Hematopoietic multipotent progenitor cell treated with erythropoietin and hydrocortisone succinate and interleukin-3 and kit ligand, for 17 days (in vitro differentiated cells): ENCODE data around the gene PNPLA5.

Source experiments
- DNase-seq: peaks from one replicate; pipeline ENCODE4 v3.0.0-alpha.2; 2015; ENCODE audit warnings: low spot score

PNPLA5 gene

GRCh38 chr22:43901976-43902643, 10.3 kb upstream of the PNPLA5 start:
- no peak for DNase-seq

GRCh38 chr22:43900206-43900605, 8.4 kb upstream of the PNPLA5 start:
- no peak for DNase-seq

GRCh38 chr22:43897751-43898261, 6.0 kb upstream of the PNPLA5 start:
- DNase-seq = no peak

GRCh38 chr22:43895986-43896645, 4.3 kb upstream of the PNPLA5 start:
- DNase-seq = no peak

GRCh38 chr22:43894122-43894521, 2.3 kb upstream of the PNPLA5 start:
- no peak for DNase-seq

GRCh38 chr22:43893266-43893665, 1.5 kb upstream of the PNPLA5 start:
- no peak for DNase-seq

GRCh38 chr22:43892183-43892894, 526 bp upstream of the PNPLA5 start:
- DNase-seq = no peak

- DNase-seq = no peak
These were observed 897 bp downstream of the PNPLA5 start for GRCh38 chr22:43890901-43891331.

- no peak for DNase-seq
These were observed 2.0 kb downstream of the PNPLA5 start for GRCh38 chr22:43889860-43890253.

- no peak for DNase-seq
These were observed 2.5 kb downstream of the PNPLA5 start for GRCh38 chr22:43889201-43889859.

- DNase-seq = no peak
These were observed 3.1 kb downstream of the PNPLA5 start for GRCh38 chr22:43888740-43889139.

- no peak for DNase-seq
These were observed 4.4 kb downstream of the PNPLA5 start for GRCh38 chr22:43887391-43887790.

GRCh38 chr22:43886231-43886630, 5.6 kb downstream of the PNPLA5 start:
- DNase-seq = no peak

GRCh38 chr22:43885786-43886185, 6.0 kb downstream of the PNPLA5 start:
- DNase-seq = no peak

GRCh38 chr22:43885319-43885671, 6.5 kb downstream of the PNPLA5 start:
- DNase-seq = no peak

GRCh38 chr22:43884600-43885318, 7.1 kb downstream of the PNPLA5 start:
- peak; percentile 55 for DNase-seq

GRCh38 chr22:43883719-43884415, 7.9 kb downstream of the PNPLA5 start:
- no peak for DNase-seq

- peak; percentile 78 for DNase-seq
These were observed 8.7 kb downstream of the PNPLA5 start for GRCh38 chr22:43883012-43883661.

GRCh38 chr22:43882122-43882767, 9.6 kb downstream of the PNPLA5 start:
- no peak for DNase-seq
